Measurements from ENCODE around the gene LIPC.

DNA sequence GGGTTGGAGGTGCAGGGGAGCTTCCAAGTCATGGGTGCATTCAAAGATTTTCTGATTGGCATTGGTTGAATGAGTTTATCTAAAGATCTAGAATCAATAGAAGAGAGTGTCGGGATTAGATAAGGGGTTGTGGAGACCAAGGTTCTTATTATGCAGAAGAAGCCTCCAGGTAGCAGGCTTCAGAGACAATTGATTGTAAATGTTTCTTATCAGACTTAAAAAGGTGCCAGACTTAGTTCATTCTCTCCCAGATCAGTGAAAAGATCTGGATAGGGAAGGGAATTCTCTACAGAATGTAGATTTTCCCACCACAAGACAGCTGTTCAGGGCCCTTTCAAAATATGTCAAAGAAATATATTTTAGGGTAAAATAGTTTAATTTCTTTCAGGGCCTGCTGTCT, 129.5 kb downstream of the LIPC start:
- TF ChIP-seq POLR2A (IDR thresholded peaks at IDR 0.05; ENCODE audit: extremely low read depth, insufficient read length) = no peak
- TF ChIP-seq, protein P1, sequence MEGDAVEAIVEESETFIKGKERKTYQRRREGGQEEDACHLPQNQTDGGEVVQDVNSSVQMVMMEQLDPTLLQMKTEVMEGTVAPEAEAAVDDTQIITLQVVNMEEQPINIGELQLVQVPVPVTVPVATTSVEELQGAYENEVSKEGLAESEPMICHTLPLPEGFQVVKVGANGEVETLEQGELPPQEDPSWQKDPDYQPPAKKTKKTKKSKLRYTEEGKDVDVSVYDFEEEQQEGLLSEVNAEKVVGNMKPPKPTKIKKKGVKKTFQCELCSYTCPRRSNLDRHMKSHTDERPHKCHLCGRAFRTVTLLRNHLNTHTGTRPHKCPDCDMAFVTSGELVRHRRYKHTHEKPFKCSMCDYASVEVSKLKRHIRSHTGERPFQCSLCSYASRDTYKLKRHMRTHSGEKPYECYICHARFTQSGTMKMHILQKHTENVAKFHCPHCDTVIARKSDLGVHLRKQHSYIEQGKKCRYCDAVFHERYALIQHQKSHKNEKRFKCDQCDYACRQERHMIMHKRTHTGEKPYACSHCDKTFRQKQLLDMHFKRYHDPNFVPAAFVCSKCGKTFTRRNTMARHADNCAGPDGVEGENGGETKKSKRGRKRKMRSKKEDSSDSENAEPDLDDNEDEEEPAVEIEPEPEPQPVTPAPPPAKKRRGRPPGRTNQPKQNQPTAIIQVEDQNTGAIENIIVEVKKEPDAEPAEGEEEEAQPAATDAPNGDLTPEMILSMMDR (IDR thresholded peaks at IDR 0.05; ENCODE audit: low read depth, low read length) = no peak
- TF ChIP-seq MYC (IDR thresholded peaks at IDR 0.05; ENCODE audit: low read depth, low read length) = no peak
